Panc1 (cell line): ENCODE measurements around the gene SURF4. TPM values are rescaled to one million over a fixed set of nuclear protein-coding genes. Genes with fewer than 3 reads are reported as not detected.

Experiments
- ATAC-seq: fragments of 200-7000 bp; cut with Tn5 transposase; 2 replicates; pipeline ENCODE4 v1.9.1; 2020; ENCODE audit warnings: mild to moderate bottlenecking, moderate library complexity
- BruUV-seq: library from RNA; stranded (reverse); fragments of 400-500 nt; replicated peaks from 2 replicates; lab custom pipeline; 2021; lab: Mats Ljungman, UMichigan
- CTCF ChIA-PET: fragments of 300-600 bp; sonication (Branson Sonifier 250); formaldehyde crosslinking; loops from one replicate; lab custom pipeline; 2022; ENCODE audit warnings: antibody characterized with exemption; lab: Charles Lee
- POLR2A ChIA-PET: fragments of 300-600 bp; sonication (Branson Sonifier 250); formaldehyde crosslinking; loops from one replicate; lab custom pipeline; 2022; ENCODE audit warnings: antibody characterized with exemption; lab: Charles Lee
- DNase-seq: peaks from one replicate; pipeline ENCODE4 v3.0.0-alpha.2; 2010; ENCODE audit warnings: low read depth, low spot score
- H3K27ac ChIP-seq: 2 replicates; pipeline ENCODE4 v1.5.1; 2011; ENCODE audit warnings: mild to moderate bottlenecking, low read length, inconsistent platforms
- H3K27me3 ChIP-seq: fragments of 200-500 bp; sonication (Bioruptor generic); 2 replicates; pipeline ENCODE4 v1.6.0; 2014; ENCODE audit warnings: low read length, inconsistent platforms; ENCODE audit not compliant: control insufficient read depth, insufficient read depth
- H3K36me3 ChIP-seq: fragments of 200-500 bp; sonication (Bioruptor generic); 2 replicates; pipeline ENCODE4 v1.5.1; 2014; ENCODE audit warnings: inconsistent platforms, mild to moderate bottlenecking, low read length, moderate library complexity; ENCODE audit not compliant: control insufficient read depth, insufficient read depth
- H3K4me1 ChIP-seq: 2 replicates; pipeline ENCODE4 v1.5.1; 2011; ENCODE audit warnings: inconsistent platforms, mild to moderate bottlenecking, low read length, moderate library complexity; ENCODE audit not compliant: control insufficient read depth, insufficient read depth
- H3K4me3 ChIP-seq, 2 experiments: 2 replicates each; pipeline ENCODE4 v1.5.1; 2011 to 2012; ENCODE audit warnings: low read depth in 2 of 2, low read length in 2 of 2, mild to moderate bottlenecking in 2 of 2, inconsistent platforms in 1 of 2, moderate library complexity in 1 of 2
- H3K9me3 ChIP-seq: fragments of 200-500 bp; sonication (Bioruptor generic); 2 replicates; pipeline ENCODE4 v1.5.1; 2014; ENCODE audit warnings: low read depth, mild to moderate bottlenecking, inconsistent platforms, low read length, moderate library complexity; ENCODE audit not compliant: control insufficient read depth, insufficient read depth
- POLR2AphosphoS5 ChIP-seq: IDR thresholded peaks from 2 replicates; pipeline ENCODE4 v1.6.1; 2012; ENCODE audit warnings: mild to moderate bottlenecking, low read depth, low read length, moderate library complexity
- SIN3A ChIP-seq: IDR thresholded peaks from 2 replicates; pipeline ENCODE4 v1.6.1; 2012; ENCODE audit warnings: low read depth, mild to moderate bottlenecking, low read length, moderate library complexity, borderline replicate concordance; ENCODE audit not compliant: insufficient read depth
- TCF7L2 ChIP-seq: IDR thresholded peaks from 2 replicates; pipeline ENCODE4 v1.6.1; 2011; ENCODE audit warnings: mild to moderate bottlenecking, low read depth, low read length, inconsistent platforms
- in situ Hi-C: cut with HindIII; loops from 2 replicates; pipeline ENCODE4 v1.10.0; 2016; ENCODE audit warnings: low sequenced_read_pairs, low pct_unique_long_range_greater_than_20kb
- intact Hi-C: fragments of 100-400 bp; cut with micrococcal nuclease; formaldehyde crosslinking; loops from one replicate; pipeline ENCODE4 v1.10.0; 2022; ENCODE audit not compliant: unreplicated experiment
- total RNA-seq: library from RNA; stranded (reverse); gene quantifications from one replicate; pipeline ENCODE4 v1.2.1, GENCODE V29; 2021; ENCODE audit not compliant: unreplicated experiment
- TF ChIP-seq, protein P1 (sequence below): fragments of 450-650 bp; IDR thresholded peaks from 2 replicates; pipeline ENCODE4 v1.5.1; 2017; ENCODE audit warnings: mild to moderate bottlenecking
- TF ChIP-seq, protein P2 (sequence below), 2 experiments: IDR thresholded peaks; 2 replicates each; pipeline ENCODE4 v1.6.1; 2011 to 2012; ENCODE audit warnings: low read depth in 2 of 2, control low read depth in 1 of 2, low read length in 1 of 2, mild to moderate bottlenecking in 1 of 2, moderate library complexity in 1 of 2; ENCODE audit not compliant: insufficient read depth in 1 of 2

Gene SURF4
- total RNA-seq, 1 experiment from 2014 or later = 149 TPM

DNA sequence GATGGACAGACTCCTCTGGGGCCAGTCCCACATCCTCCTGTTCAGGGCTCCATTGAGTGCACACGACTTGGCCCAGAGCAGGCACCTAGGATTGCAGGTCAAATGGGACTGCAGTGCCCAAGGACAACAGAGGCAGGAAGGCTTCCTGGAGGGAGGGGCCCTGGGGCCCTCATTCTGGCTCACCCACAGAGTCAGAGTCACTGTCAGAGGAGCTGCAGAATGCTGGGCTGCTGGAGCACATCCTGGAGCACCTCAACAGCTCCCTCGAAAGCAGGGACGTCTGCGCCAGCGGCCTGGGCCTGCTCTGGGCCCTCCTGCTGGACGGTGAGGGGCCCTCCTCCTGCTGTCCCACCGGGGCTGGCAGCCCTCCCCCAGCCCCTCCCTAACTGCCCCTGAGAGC is 26.8 kb upstream of the SURF4 start:
- Histone ChIP-seq H3K4me1 (no peaks in the 10 kb centered on the region), H3K27me3 (no peaks in the 10 kb centered on the region), H3K9me3 (no peaks in the 10 kb centered on the region), H3K4me3 (no peak overlapping the region), H3K36me3 (no peaks in the 10 kb centered on the region), H3K27ac (no peak overlapping the region)
- ATAC-seq (no peak), DNase-seq (no peak)
- ChIA-PET CTCF (interaction anchor here (0.6 kb wide), 1 partner anchor 84 kb away, joined by 5 read pairs; no protein-coding TSS in a partner anchor), POLR2A (no interaction called here)
- intact Hi-C loops = no loop called here
- TF ChIP-seq POLR2AphosphoS5 (no peak), TCF7L2 (no peak), SIN3A (no peak)
- TF ChIP-seq, protein P1, sequence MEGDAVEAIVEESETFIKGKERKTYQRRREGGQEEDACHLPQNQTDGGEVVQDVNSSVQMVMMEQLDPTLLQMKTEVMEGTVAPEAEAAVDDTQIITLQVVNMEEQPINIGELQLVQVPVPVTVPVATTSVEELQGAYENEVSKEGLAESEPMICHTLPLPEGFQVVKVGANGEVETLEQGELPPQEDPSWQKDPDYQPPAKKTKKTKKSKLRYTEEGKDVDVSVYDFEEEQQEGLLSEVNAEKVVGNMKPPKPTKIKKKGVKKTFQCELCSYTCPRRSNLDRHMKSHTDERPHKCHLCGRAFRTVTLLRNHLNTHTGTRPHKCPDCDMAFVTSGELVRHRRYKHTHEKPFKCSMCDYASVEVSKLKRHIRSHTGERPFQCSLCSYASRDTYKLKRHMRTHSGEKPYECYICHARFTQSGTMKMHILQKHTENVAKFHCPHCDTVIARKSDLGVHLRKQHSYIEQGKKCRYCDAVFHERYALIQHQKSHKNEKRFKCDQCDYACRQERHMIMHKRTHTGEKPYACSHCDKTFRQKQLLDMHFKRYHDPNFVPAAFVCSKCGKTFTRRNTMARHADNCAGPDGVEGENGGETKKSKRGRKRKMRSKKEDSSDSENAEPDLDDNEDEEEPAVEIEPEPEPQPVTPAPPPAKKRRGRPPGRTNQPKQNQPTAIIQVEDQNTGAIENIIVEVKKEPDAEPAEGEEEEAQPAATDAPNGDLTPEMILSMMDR = no peak
- TF ChIP-seq, protein P2, sequence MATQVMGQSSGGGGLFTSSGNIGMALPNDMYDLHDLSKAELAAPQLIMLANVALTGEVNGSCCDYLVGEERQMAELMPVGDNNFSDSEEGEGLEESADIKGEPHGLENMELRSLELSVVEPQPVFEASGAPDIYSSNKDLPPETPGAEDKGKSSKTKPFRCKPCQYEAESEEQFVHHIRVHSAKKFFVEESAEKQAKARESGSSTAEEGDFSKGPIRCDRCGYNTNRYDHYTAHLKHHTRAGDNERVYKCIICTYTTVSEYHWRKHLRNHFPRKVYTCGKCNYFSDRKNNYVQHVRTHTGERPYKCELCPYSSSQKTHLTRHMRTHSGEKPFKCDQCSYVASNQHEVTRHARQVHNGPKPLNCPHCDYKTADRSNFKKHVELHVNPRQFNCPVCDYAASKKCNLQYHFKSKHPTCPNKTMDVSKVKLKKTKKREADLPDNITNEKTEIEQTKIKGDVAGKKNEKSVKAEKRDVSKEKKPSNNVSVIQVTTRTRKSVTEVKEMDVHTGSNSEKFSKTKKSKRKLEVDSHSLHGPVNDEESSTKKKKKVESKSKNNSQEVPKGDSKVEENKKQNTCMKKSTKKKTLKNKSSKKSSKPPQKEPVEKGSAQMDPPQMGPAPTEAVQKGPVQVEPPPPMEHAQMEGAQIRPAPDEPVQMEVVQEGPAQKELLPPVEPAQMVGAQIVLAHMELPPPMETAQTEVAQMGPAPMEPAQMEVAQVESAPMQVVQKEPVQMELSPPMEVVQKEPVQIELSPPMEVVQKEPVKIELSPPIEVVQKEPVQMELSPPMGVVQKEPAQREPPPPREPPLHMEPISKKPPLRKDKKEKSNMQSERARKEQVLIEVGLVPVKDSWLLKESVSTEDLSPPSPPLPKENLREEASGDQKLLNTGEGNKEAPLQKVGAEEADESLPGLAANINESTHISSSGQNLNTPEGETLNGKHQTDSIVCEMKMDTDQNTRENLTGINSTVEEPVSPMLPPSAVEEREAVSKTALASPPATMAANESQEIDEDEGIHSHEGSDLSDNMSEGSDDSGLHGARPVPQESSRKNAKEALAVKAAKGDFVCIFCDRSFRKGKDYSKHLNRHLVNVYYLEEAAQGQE (IDR thresholded peaks at IDR 0.05; ENCODE audit: insufficient read depth in 1 of 2, low read depth in 2 of 2, low read length in 1 of 2) = no peak
- BruUV-seq = no TSS peak
- in situ Hi-C loops = no loop called here

DNA sequence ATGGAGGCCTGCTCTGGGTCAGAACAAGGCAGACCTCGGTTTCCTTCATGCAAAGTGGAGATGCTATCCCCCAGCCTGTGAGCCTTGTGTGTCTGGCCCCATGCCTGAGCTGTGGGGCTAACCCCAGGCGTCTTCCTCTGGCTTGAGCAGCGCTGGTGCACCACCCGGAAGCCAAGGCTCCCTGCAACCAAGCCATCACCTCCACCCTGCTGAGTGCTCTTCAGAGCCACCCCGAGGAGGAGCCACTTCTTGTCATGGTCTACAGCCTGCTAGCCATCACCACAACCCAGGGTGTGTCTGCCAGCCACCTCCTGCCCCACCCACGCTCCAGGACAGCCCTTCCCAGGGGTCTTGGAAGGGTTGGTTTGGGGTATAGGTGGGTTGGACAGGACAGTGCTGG is 25.7 kb upstream of the SURF4 start:
- ATAC-seq = no peak
- intact Hi-C loops (no loop called here), in situ Hi-C loops (no loop called here)
- no peak for TF ChIP-seq SIN3A
- no peak for TF ChIP-seq POLR2AphosphoS5
- no peak for TF ChIP-seq TCF7L2
- TF ChIP-seq, protein P1 = no peak
- TF ChIP-seq, protein P2 (IDR thresholded peaks at IDR 0.05; ENCODE audit: insufficient read depth in 1 of 2, low read depth in 2 of 2, low read length in 1 of 2) = no peak
- BruUV-seq = no TSS peak
- no peaks in the 10 kb centered on the region for H3K4me1 ChIP-seq
- DNase-seq = no peak
- H3K9me3 ChIP-seq = no peaks in the 10 kb centered on the region
- H3K27ac ChIP-seq = no peak overlapping the region
- H3K4me3 ChIP-seq = no peak overlapping the region
- POLR2A ChIA-PET = no interaction called here
- no peaks in the 10 kb centered on the region for H3K36me3 ChIP-seq
- H3K27me3 ChIP-seq = no peaks in the 10 kb centered on the region
- CTCF ChIA-PET = interaction anchor here (0.7 kb wide), 1 partner anchor 160 kb away, joined by 8 read pairs; no protein-coding TSS in a partner anchor
